Gastroesophageal sphincter (tissue), 4 donors: ENCODE data around the gene PPP4R3A. TPM values are rescaled to one million over a fixed set of nuclear protein-coding genes. Genes with fewer than 3 reads are reported as not detected.
"Not testable (repeated sequence)": the region's sequence is repeated elsewhere in the genome, so short reads cannot be mapped to it uniquely, and the experiment has no call there.

Experiments used
- ATAC-seq: fragments of 150-250 bp; one replicate; pipeline ENCODE4 v1.9.1; 2016; ENCODE audit warnings: mild to moderate bottlenecking, moderate library complexity
- H3K27ac ChIP-seq, 4 donors: fragments of 200-600 bp; sonication (generic) in 3 of 4; 1 replicate in 3 of 4; 2 replicates in 1 of 4; pipeline ENCODE4 v1.5.1; 2016 to 2019
- H3K27me3 ChIP-seq: fragments of 200-600 bp; sonication (generic); one replicate; pipeline ENCODE4 v1.5.1; 2019
- H3K36me3 ChIP-seq, 2 donors: fragments of 200-600 bp; sonication (generic); one replicate each; pipeline ENCODE4 v1.5.1; 2019; ENCODE audit warnings: control low read depth in 1 of 2
- H3K4me1 ChIP-seq, 3 donors: fragments of 200-600 bp; sonication (generic); 1 replicate in 2 of 3; 2 replicates in 1 of 3; pipeline ENCODE4 v1.5.1; 2016 to 2019; ENCODE audit warnings: control low read depth in 2 of 3
- H3K4me3 ChIP-seq, 2 donors: fragments of 200-600 bp; sonication (generic); one replicate each; pipeline ENCODE4 v1.5.1; 2019; ENCODE audit warnings: mild to moderate bottlenecking in 1 of 2, moderate library complexity in 1 of 2
- H3K9me3 ChIP-seq, 3 donors: fragments of 200-600 bp; sonication (generic); one replicate each; pipeline ENCODE4 v1.5.1; 2017 to 2019; ENCODE audit warnings: control low read depth in 2 of 3
- EP300 ChIP-seq: sonication (generic); formaldehyde crosslinking; IDR thresholded peaks from one replicate; pipeline ENCODE4 v1.6.1; 2017; ENCODE audit warnings: antibody characterized with exemption, mild to moderate bottlenecking
- POLR2A ChIP-seq, 2 donors: fragments of 450-650 bp; IDR thresholded peaks; one replicate each; pipeline ENCODE4 v1.6.1; 2017; ENCODE audit warnings: antibody characterized with exemption in 2 of 2, mild to moderate bottlenecking in 2 of 2, moderate library complexity in 1 of 2
- POLR2AphosphoS5 ChIP-seq: sonication (generic); formaldehyde crosslinking; IDR thresholded peaks from one replicate; pipeline ENCODE4 v1.6.1; 2017; ENCODE audit warnings: antibody characterized with exemption
- WGBS, 2 donors: methylation state at CpG; one replicate each; pipeline ENCODE4 v1.1.5; 2018; ENCODE audit warnings: low coverage in 1 of 2; 5-methylcytosine and 5-hydroxymethylcytosine counted together
- total RNA-seq, 4 donors: library from RNA; depleted of rRNA; stranded (reverse); fragments of >200 nt; gene quantifications; one replicate each; pipeline ENCODE4 v1.1.0, GENCODE V29; 2016
- TF ChIP-seq, protein P1 (sequence below), 4 experiments: fragments of 200-600 bp in 2 of 4; fragments of 450-650 bp in 2 of 4; sonication (generic) in 1 of 4; IDR thresholded peaks; one replicate each; pipeline ENCODE4 v1.5.1; 2017 to 2019; ENCODE audit warnings: antibody characterized with exemption in 4 of 4, mild to moderate bottlenecking in 2 of 4, moderate library complexity in 2 of 4

The PPP4R3A gene
- total RNA-seq, 4 donors from 2014 or later, result 66.5 to 108 (median 77.4) TPM

DNA sequence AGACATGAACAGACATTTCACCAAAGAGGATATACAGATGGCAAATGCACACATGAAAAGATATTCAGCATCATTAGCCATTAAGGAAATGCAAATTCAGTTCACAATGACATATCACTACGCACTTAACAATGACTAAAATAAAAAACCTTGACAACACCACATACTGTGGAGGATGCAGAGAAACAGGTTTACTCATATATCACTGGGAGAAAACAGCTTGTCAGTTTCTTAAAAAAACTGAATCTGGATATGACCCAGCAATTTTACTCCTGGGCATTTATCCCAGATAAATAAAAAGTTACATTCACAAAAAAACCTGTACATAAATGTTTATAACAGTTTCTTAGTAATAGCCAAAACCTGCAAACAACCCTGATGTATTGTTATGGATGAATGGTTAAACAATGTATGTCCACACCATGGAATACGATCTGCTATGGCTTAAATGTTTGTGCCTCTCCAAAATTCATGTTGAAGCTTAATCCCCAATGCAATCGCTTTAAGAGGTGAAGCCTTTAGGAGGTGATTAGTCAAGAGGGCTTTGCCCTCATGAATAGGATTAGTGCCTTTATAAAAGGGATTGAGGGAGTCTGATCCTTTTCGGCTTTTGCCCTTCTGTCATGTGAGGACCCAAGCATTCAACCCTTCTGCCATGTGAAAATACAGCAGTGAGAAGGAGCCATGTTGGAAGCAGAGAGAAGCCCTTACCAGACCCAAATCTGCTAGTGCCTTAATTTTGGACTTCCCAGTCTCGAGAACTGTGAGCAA lies 36.0 kb upstream of the PPP4R3A start:
- peaks cover 8% of the 10 kb centered on the region for H3K27me3 ChIP-seq
- no peak for ATAC-seq
- no peaks in the 10 kb centered on the region for H3K4me1 ChIP-seq
- peaks cover 0 to 12% (median 0%) of the 10 kb centered on the region in 3 donors for H3K9me3 ChIP-seq
- TF ChIP-seq, protein P1, sequence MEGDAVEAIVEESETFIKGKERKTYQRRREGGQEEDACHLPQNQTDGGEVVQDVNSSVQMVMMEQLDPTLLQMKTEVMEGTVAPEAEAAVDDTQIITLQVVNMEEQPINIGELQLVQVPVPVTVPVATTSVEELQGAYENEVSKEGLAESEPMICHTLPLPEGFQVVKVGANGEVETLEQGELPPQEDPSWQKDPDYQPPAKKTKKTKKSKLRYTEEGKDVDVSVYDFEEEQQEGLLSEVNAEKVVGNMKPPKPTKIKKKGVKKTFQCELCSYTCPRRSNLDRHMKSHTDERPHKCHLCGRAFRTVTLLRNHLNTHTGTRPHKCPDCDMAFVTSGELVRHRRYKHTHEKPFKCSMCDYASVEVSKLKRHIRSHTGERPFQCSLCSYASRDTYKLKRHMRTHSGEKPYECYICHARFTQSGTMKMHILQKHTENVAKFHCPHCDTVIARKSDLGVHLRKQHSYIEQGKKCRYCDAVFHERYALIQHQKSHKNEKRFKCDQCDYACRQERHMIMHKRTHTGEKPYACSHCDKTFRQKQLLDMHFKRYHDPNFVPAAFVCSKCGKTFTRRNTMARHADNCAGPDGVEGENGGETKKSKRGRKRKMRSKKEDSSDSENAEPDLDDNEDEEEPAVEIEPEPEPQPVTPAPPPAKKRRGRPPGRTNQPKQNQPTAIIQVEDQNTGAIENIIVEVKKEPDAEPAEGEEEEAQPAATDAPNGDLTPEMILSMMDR (IDR thresholded peaks at IDR 0.05), result no peak
- no peak for TF ChIP-seq EP300
- no peak for TF ChIP-seq POLR2A (IDR thresholded peaks at IDR 0.05)
- TF ChIP-seq POLR2AphosphoS5, result no peak
- no peaks in the 10 kb centered on the region for H3K36me3 ChIP-seq
- H3K4me3 ChIP-seq, result no peak overlapping the region
- 67 to 75% methylated on average over 3 to 5 of the region's 5 CpGs for WGBS, 2 donors
- H3K27ac ChIP-seq, result no peak overlapping the region

DNA sequence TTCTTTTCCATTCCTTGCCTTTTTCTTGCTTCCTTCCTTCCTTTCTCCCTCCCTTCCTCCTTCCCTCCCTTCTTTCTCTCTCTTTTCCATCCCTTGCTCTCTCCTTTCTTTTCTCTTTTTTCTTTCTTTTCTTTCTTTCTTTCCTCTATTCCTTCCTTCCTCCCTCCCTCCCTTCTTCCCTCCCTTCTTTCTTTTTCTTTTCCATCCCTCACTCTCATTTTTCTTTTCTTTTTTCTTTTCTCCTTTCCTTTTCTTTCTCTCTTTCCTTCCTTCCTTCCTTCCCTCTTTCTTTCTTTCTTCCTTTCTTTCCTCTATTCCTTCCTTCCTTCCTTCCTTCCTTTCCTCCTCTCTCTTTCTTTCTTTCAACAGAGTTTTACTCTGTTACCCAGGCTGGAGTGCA lies 35.1 kb upstream of the PPP4R3A start:
- H3K27ac ChIP-seq, result no peak overlapping the region
- H3K36me3 ChIP-seq, result no peaks in the 10 kb centered on the region
- no peaks in the 10 kb centered on the region for H3K4me1 ChIP-seq
- TF ChIP-seq EP300 (no peak), POLR2A (IDR thresholded peaks at IDR 0.05) (no peak), POLR2AphosphoS5 (no peak)
- TF ChIP-seq, protein P1 (IDR thresholded peaks at IDR 0.05), result no peak
- H3K27me3 ChIP-seq, result peaks cover 8% of the 10 kb centered on the region
- peaks cover 0 to 12% (median 0%) of the 10 kb centered on the region in 3 donors for H3K9me3 ChIP-seq
- H3K4me3 ChIP-seq, result no peak overlapping the region
- ATAC-seq, result no peak

DNA sequence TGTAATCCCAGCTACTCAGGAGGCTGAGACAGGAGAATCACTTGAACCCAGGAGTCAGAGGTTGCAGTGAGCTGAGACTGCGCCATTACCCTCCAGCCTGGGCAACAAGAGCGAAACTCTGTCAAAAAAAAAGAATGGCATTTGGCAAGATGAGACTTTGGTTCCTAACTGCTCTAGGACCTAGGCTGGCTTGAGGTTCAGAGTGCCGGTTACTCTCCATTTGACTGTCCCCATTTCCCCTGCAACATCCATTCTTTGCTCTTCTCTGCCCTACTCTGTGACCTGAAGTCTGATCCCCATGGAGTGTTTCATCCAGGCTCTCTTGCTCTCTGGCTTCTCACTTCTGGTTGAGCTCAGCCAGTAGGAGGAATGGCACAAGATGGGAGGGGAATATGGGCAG lies 26.2 kb upstream of the PPP4R3A start:
- no peak for ATAC-seq
- WGBS, 2 donors, result 93% methylated on average over 3 of the region's 3 CpGs; no CpG with 5 or more reads in 1 of the 2 donors
- H3K36me3 ChIP-seq, result no peaks in the 10 kb centered on the region
- no peaks in the 10 kb centered on the region for H3K4me1 ChIP-seq
- peaks cover 0 to 10% (median 0%) of the 10 kb centered on the region in 3 donors for H3K9me3 ChIP-seq
- no peak overlapping the region for H3K27ac ChIP-seq
- H3K4me3 ChIP-seq, result no peak overlapping the region
- H3K27me3 ChIP-seq, result peaks cover 11% of the 10 kb centered on the region
- TF ChIP-seq EP300 (no peak), POLR2AphosphoS5 (no peak), POLR2A (IDR thresholded peaks at IDR 0.05) (no peak)
- TF ChIP-seq, protein P1 (IDR thresholded peaks at IDR 0.05), result no peak

- H3K4me1 ChIP-seq, H3K4me3 ChIP-seq, H3K9me3 ChIP-seq, ATAC-seq, H3K36me3 ChIP-seq, H3K27ac ChIP-seq: not testable (repeated sequence)
- WGBS, 2 donors, result 61 to 72% methylated on average over 5 of the region's 5 CpGs
- peaks cover 11% of the 10 kb centered on the region for H3K27me3 ChIP-seq
Observed at GRCh38 chr14:91534059-91534458, 23.9 kb upstream of the PPP4R3A start.

DNA sequence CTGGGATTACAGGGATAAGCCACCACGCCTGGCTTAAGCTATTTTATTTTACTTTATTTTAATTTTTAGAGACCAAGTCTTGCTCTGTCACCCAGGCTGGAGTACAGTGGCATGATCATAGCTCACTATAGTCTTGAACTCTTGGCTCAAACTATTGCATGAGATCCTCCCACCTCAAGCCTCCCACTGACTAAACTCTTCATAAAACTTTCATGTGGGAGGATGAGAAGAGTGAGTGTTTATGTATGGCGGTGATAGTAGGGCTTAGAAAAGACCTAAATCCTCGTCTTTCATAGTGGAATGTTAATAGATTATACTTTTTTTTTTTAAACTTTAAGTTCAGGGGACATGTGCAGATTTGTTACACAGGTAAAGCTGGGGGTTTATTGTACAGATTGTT lies 23.5 kb upstream of the PPP4R3A start:
- Histone ChIP-seq H3K4me3 (no peak overlapping the region), H3K4me1 (no peaks in the 10 kb centered on the region), H3K27me3 (peaks cover 11% of the 10 kb centered on the region), H3K27ac (no peak overlapping the region), H3K36me3 (no peaks in the 10 kb centered on the region), H3K9me3 (no peaks in the 10 kb centered on the region)
- 47 to 64% methylated on average over 3 of the region's 3 CpGs for WGBS, 2 donors
- TF ChIP-seq, protein P1 (IDR thresholded peaks at IDR 0.05), result no peak
- no peak for TF ChIP-seq EP300
- TF ChIP-seq POLR2A (IDR thresholded peaks at IDR 0.05), result no peak
- TF ChIP-seq POLR2AphosphoS5, result no peak
- no peak for ATAC-seq
